Gastroesophageal sphincter (tissue), 4 donors: ENCODE results near the gene NAPG. TPM values are rescaled to one million over a fixed set of nuclear protein-coding genes. Genes with fewer than 3 reads are reported as not detected.

Source experiments
- ATAC-seq: fragments of 150-250 bp; one replicate; pipeline ENCODE4 v1.9.1; 2016; ENCODE audit warnings: mild to moderate bottlenecking, moderate library complexity
- H3K27ac ChIP-seq, 4 donors: fragments of 200-600 bp; sonication (generic) in 3 of 4; 1 replicate in 3 of 4; 2 replicates in 1 of 4; pipeline ENCODE4 v1.5.1; 2016 to 2019
- H3K27me3 ChIP-seq: fragments of 200-600 bp; sonication (generic); one replicate; pipeline ENCODE4 v1.5.1; 2019
- H3K36me3 ChIP-seq, 2 donors: fragments of 200-600 bp; sonication (generic); one replicate each; pipeline ENCODE4 v1.5.1; 2019; ENCODE audit warnings: control low read depth in 1 of 2
- H3K4me1 ChIP-seq, 3 donors: fragments of 200-600 bp; sonication (generic); 1 replicate in 2 of 3; 2 replicates in 1 of 3; pipeline ENCODE4 v1.5.1; 2016 to 2019; ENCODE audit warnings: control low read depth in 2 of 3
- H3K4me3 ChIP-seq, 2 donors: fragments of 200-600 bp; sonication (generic); one replicate each; pipeline ENCODE4 v1.5.1; 2019; ENCODE audit warnings: mild to moderate bottlenecking in 1 of 2, moderate library complexity in 1 of 2
- H3K9me3 ChIP-seq, 3 donors: fragments of 200-600 bp; sonication (generic); one replicate each; pipeline ENCODE4 v1.5.1; 2017 to 2019; ENCODE audit warnings: control low read depth in 2 of 3
- CTCF ChIP-seq, 4 experiments: fragments of 200-600 bp in 2 of 4; fragments of 450-650 bp in 2 of 4; sonication (generic) in 1 of 4; IDR thresholded peaks; one replicate each; pipeline ENCODE4 v1.5.1; 2017 to 2019; ENCODE audit warnings: antibody characterized with exemption in 4 of 4, mild to moderate bottlenecking in 2 of 4, moderate library complexity in 2 of 4
- EP300 ChIP-seq: sonication (generic); formaldehyde crosslinking; IDR thresholded peaks from one replicate; pipeline ENCODE4 v1.6.1; 2017; ENCODE audit warnings: antibody characterized with exemption, mild to moderate bottlenecking
- POLR2A ChIP-seq, 2 donors: fragments of 450-650 bp; IDR thresholded peaks; one replicate each; pipeline ENCODE4 v1.6.1; 2017; ENCODE audit warnings: antibody characterized with exemption in 2 of 2, mild to moderate bottlenecking in 2 of 2, moderate library complexity in 1 of 2
- POLR2AphosphoS5 ChIP-seq: sonication (generic); formaldehyde crosslinking; IDR thresholded peaks from one replicate; pipeline ENCODE4 v1.6.1; 2017; ENCODE audit warnings: antibody characterized with exemption
- WGBS, 2 donors: methylation state at CpG; one replicate each; pipeline ENCODE4 v1.1.5; 2018; ENCODE audit warnings: low coverage in 1 of 2; 5-methylcytosine and 5-hydroxymethylcytosine counted together
- total RNA-seq, 4 donors: library from RNA; depleted of rRNA; stranded (reverse); fragments of >200 nt; gene quantifications; one replicate each; pipeline ENCODE4 v1.1.0, GENCODE V29; 2016

Gene NAPG
- total RNA-seq, result 10 to 100 TPM; 39.2 to 57.5 (median 45.0) TPM

GRCh38 chr18:10525697-10526560 lies at the start of gene NAPG:
TSS of gene NAPG (plus strand) at chr18:10526027. CDS start at chr18:10526103, 76 bp downstream.
- Histone ChIP-seq H3K27ac (peak within 1 kb of the TSS; percentile 91 to 99 (median 96)), H3K9me3 (no peaks in the 10 kb centered on the region), H3K4me1 (peaks cover 0 to 57% (median 7%) of the 10 kb centered on the region in 3 donors), H3K36me3 (no peaks in the 10 kb centered on the region), H3K4me3 (peak within 1 kb of the TSS; percentile 78 to 99), H3K27me3 (no peaks in the 10 kb centered on the region)
- 0 to 4% methylated on average over 5 to 23 of the region's 68 CpGs for WGBS, 2 donors
- TF ChIP-seq POLR2AphosphoS5 (peak; percentile 97), CTCF (IDR thresholded peaks at IDR 0.05) (no peak), POLR2A (IDR thresholded peaks at IDR 0.05) (peak; percentile 35 to 45), EP300 (no peak)
- ATAC-seq, result peak; percentile 96

DNA sequence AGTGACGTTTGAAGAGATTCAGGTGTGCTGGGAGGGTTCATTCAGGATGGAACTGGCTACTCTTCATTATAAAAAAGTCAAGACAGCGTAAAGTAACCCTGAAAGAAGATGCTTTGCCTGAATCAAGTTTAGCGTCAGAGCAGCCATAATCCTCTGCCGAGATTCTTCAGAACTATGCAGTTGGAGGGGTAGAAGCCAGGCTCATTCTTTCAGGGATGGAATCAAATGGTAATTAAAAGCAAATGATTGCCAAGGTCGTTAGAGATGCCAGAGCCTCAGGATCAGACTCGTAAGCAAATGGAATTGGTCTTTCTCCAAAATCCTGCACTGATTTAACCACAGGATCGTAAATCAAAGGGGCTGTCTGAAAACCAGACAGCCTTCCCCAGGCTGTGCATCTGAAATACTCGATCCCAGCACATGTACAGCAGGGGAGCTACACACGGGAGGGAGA lies 49.5 kb upstream of the NAPG start:
- ATAC-seq, result no peak
- no peak overlapping the region for H3K4me3 ChIP-seq
- H3K27ac ChIP-seq, result peak overlapping the region in 2 of 4 donors; percentile 5 to 33
- no peaks in the 10 kb centered on the region for H3K9me3 ChIP-seq
- peaks cover 0 to 17% (median 12%) of the 10 kb centered on the region in 3 donors for H3K4me1 ChIP-seq
- WGBS, 2 donors, result 20 to 25% methylated on average over 7 to 8 of the region's 9 CpGs
- TF ChIP-seq POLR2AphosphoS5 (no peak), CTCF (IDR thresholded peaks at IDR 0.05) (no peak), POLR2A (IDR thresholded peaks at IDR 0.05) (no peak), EP300 (no peak)
- peaks cover 0 to 23% of the 10 kb centered on the region in 2 donors for H3K36me3 ChIP-seq
- H3K27me3 ChIP-seq, result no peaks in the 10 kb centered on the region

- no peak overlapping the region for H3K27ac ChIP-seq
- H3K27me3 ChIP-seq, result no peaks in the 10 kb centered on the region
- H3K4me1 ChIP-seq, result peaks cover 0 to 19% (median 12%) of the 10 kb centered on the region in 3 donors
- H3K4me3 ChIP-seq, result no peak overlapping the region
- TF ChIP-seq EP300 (no peak), POLR2A (IDR thresholded peaks at IDR 0.05) (no peak), POLR2AphosphoS5 (no peak)
- 39 to 57% methylated on average over 2 to 3 of the region's 3 CpGs for WGBS, 2 donors
- ATAC-seq, result no peak
- no peaks in the 10 kb centered on the region for H3K9me3 ChIP-seq
- H3K36me3 ChIP-seq, result peaks cover 0 to 14% of the 10 kb centered on the region in 2 donors
These were observed 48.5 kb upstream of the NAPG start for GRCh38 chr18:10477121-10477862.

GRCh38 chr18:10477863-10478260 lies 48.0 kb upstream of the NAPG start:
- Histone ChIP-seq H3K4me3 (no peak overlapping the region), H3K4me1 (peaks cover 0 to 24% (median 12%) of the 10 kb centered on the region in 3 donors), H3K27ac (no peak overlapping the region), H3K9me3 (no peaks in the 10 kb centered on the region), H3K36me3 (peaks cover 0 to 14% of the 10 kb centered on the region in 2 donors), H3K27me3 (no peaks in the 10 kb centered on the region)
- no peak for ATAC-seq
- 89 to 100% methylated on average over 1 of the region's 2 CpGs for WGBS, 2 donors
- no peak for TF ChIP-seq CTCF (IDR thresholded peaks at IDR 0.05)

GRCh38 chr18:10481831-10482230 lies 44.0 kb upstream of the NAPG start:
- H3K27ac ChIP-seq, result peak overlapping the region in 1 of 4 donors; percentile 1
- H3K4me1 ChIP-seq, result peaks cover 0 to 14% (median 5%) of the 10 kb centered on the region in 3 donors
- TF ChIP-seq POLR2AphosphoS5 (no peak), POLR2A (IDR thresholded peaks at IDR 0.05) (no peak), EP300 (no peak), CTCF (IDR thresholded peaks at IDR 0.05) (no peak)
- ATAC-seq, result no peak
- no peak overlapping the region for H3K4me3 ChIP-seq
- H3K9me3 ChIP-seq, result no peaks in the 10 kb centered on the region
- H3K27me3 ChIP-seq, result no peaks in the 10 kb centered on the region
- 60 to 71% methylated on average over 6 to 7 of the region's 9 CpGs for WGBS, 2 donors
- H3K36me3 ChIP-seq, result peaks cover 0 to 32% of the 10 kb centered on the region in 2 donors
